Adrenal gland (tissue), 19 donors: ENCODE measurements around the gene BGLAP. TPM values are rescaled to one million over a fixed set of nuclear protein-coding genes. Genes with fewer than 3 reads are reported as not detected.

Source experiments
- DNase-seq, 7 donors: peaks; one replicate each; pipeline ENCODE4 v3.0.0-alpha.2; 2019 to 2020
- H3K27ac ChIP-seq, 5 donors: fragments of 200-600 bp; sonication (generic) in 4 of 5; 1 replicate in 3 of 5; 2 replicates in 2 of 5; pipeline versions ENCODE4 v1.5.1 to v1.8.0; 2016 to 2020; ENCODE audit warnings: mild to moderate bottlenecking in 1 of 5
- H3K27me3 ChIP-seq: fragments of 200-600 bp; 2 replicates; pipeline ENCODE4 v1.8.0; 2021
- H3K36me3 ChIP-seq, 2 donors: fragments of 200-600 bp; replicated peaks in 1 of 2; 1 replicate in 1 of 2; 2 replicates in 1 of 2; pipeline versions ENCODE4 v1.5.1 to v1.8.0; 2018 to 2022
- H3K4me1 ChIP-seq, 2 donors: fragments of 200-600 bp; replicated peaks in 1 of 2; 1 replicate in 1 of 2; 2 replicates in 1 of 2; pipeline versions ENCODE4 v1.5.1 to v1.8.0; 2018 to 2021
- H3K4me3 ChIP-seq, 4 donors: fragments of 200-600 bp; sonication (generic) in 3 of 4; one replicate each; pipeline ENCODE4 v1.5.1; 2016 to 2018
- H3K9me3 ChIP-seq, 3 donors: fragments of 200-600 bp; sonication (generic) in 1 of 3; replicated peaks in 1 of 3; 1 replicate in 2 of 3; 2 replicates in 1 of 3; pipeline versions ENCODE4 v1.5.1 to v1.8.0; 2016 to 2021
- CTCF ChIP-seq, 6 experiments: fragments of 450-650 bp in 4 of 6; fragments of 200-600 bp in 2 of 6; sonication (generic) in 1 of 6; IDR thresholded peaks; 1 replicate in 5 of 6; 2 replicates in 1 of 6; pipeline versions ENCODE4 v1.5.1 to v1.8.0; 2016 to 2021; ENCODE audit warnings: antibody characterized with exemption in 6 of 6, mild to moderate bottlenecking in 2 of 6, moderate library complexity in 1 of 6
- POLR2A ChIP-seq, 2 donors: fragments of 450-650 bp; IDR thresholded peaks; one replicate each; pipeline ENCODE4 v1.6.1; 2017; ENCODE audit warnings: antibody characterized with exemption in 2 of 2, mild to moderate bottlenecking in 2 of 2, moderate library complexity in 1 of 2
- WGBS, 4 donors: extraction: QIAGEN DNeasy Blood & Tissue Kit in 2 of 4; methylation state at CpG; one replicate each; pipeline versions ENCODE4 v1.1.5 to v1.1.7; 2013 to 2017; 5-methylcytosine and 5-hydroxymethylcytosine counted together
- intact Hi-C, 2 donors: fragments of 100-400 bp; cut with DNase I; formaldehyde crosslinking; loops; one replicate each; pipeline versions ENCODE4 v1.14.1 to v1.15.0; 2022 to 2023
- long read RNA-seq, 10 donors: library from polyadenylated mRNA in 3 of 10; unstranded in 2 of 10; stranded (forward) in 1 of 10; transcript quantifications; one replicate each; pipeline ENCODE4 v2.0.0 and lab custom pipeline, GENCODE V29; 2021 to 2026
- polyA plus RNA-seq, 3 donors: library from polyadenylated mRNA; stranded (reverse); fragments of 200-250 nt in 2 of 3; fragments of 350-450 nt in 1 of 3; fragmentation: Illumina TruSeq in 1 of 3; extraction: RNeasy Lipid Tissue Mini Kit (QIAGEN cat#74804) in 1 of 3; gene quantifications; one replicate each; pipeline ENCODE4 v1.2.3, GENCODE V29; 2013 to 2014
- total RNA-seq, 9 donors: library from RNA; depleted of rRNA in 4 of 9; stranded (reverse); fragments of >200 nt in 4 of 9; fragments of 120-200 nt in 1 of 9; fragmentation: NEBNext Ultra II Directional in 1 of 9; extraction: Animal tissue kit (Norgen Biotek cat#: 25700) in 1 of 9; gene quantifications; one replicate each; pipeline versions ENCODE4 v1.1.0 to v1.2.4, GENCODE V29; 2013 to 2023
- donor health status: healthy with polysubstance abuse.
- donor health status: Bipolar disorder and iron deficiency.
- donor health status: DM: yes; HTN: yes; CAD: no.
- donor health status: DM: no; HTN: no; CAD: no.
- donor health status: DM: no; HTN: no; CAD: no.
- donor health status: DM: yes; HTN: yes; CAD: no.

BGLAP gene
- total RNA-seq = 1 to 10 TPM in 3 of 9 donors, under 1 TPM in 4, not detected in 2; 0.39 to 2.1 (median 0.50) TPM
- 1 to 10 TPM in 2 of 3 donors, not detected in 1; 3.0 to 8.2 TPM for polyA plus RNA-seq
- long read RNA-seq, donor 1 = 0 reads
- long read RNA-seq, donor 2 = 0 reads
- long read RNA-seq, donor 3 = 0 reads
- long read RNA-seq, donor 4 = 0 reads
- long read RNA-seq, donor 5 = 0 reads
- long read RNA-seq, donor 6 = 0 reads
- long read RNA-seq, donor 7 = 0 reads
- long read RNA-seq, donor 8 = 0 reads
- long read RNA-seq, donor 9 = 0 reads
- long read RNA-seq, donor 10 = 0 reads

GRCh38 chr1:156241926-156242325 lies at the start of gene BGLAP:
Gene BGLAP (plus strand): TSS chr1:156242184. CDS start chr1:156242232, 48 bp downstream.
- no peak within 1 kb of the TSS for H3K4me3 ChIP-seq
- WGBS, 4 donors = 74 to 88% (median 85%) methylated on average over 3 to 14 of the region's 14 CpGs
- H3K9me3 ChIP-seq = no peaks in the 10 kb centered on the region
- H3K27ac ChIP-seq = no peak within 1 kb of the TSS
- H3K27me3 ChIP-seq = no peaks in the 10 kb centered on the region
- DNase-seq = no peak
- no peak for TF ChIP-seq POLR2A (IDR thresholded peaks at IDR 0.05)
- no peak for TF ChIP-seq CTCF (IDR thresholded peaks at IDR 0.05)
- intact Hi-C loops = no loop called here
- H3K4me1 ChIP-seq = peaks cover 0 to 12% of the 10 kb centered on the region in 2 donors
- peaks cover 0 to 34% of the 10 kb centered on the region in 2 donors for H3K36me3 ChIP-seq

GRCh38 chr1:156193208-156193487 lies 48.8 kb upstream of the BGLAP start:
- Histone ChIP-seq H3K27me3 (no peaks in the 10 kb centered on the region), H3K9me3 (no peaks in the 10 kb centered on the region), H3K4me3 (peak overlapping the region in 2 of 4 donors; percentile 42 to 72), H3K4me1 (peaks cover 0 to 17% of the 10 kb centered on the region in 2 donors), H3K36me3 (peaks cover 0 to 7% of the 10 kb centered on the region in 2 donors), H3K27ac (peak overlapping the region in 3 of 5 donors; percentile 56 to 83 (median 80))
- DNase-seq = no peak
- TF ChIP-seq CTCF (IDR thresholded peaks at IDR 0.05) (no peak), POLR2A (IDR thresholded peaks at IDR 0.05) (no peak)
- WGBS, 4 donors = 75 to 87% (median 80%) methylated on average over 7 of the region's 7 CpGs
- intact Hi-C loops = no loop called here

- H3K4me1 ChIP-seq = peaks cover 0 to 17% of the 10 kb centered on the region in 2 donors
- no peaks in the 10 kb centered on the region for H3K27me3 ChIP-seq
- no peaks in the 10 kb centered on the region for H3K9me3 ChIP-seq
- intact Hi-C loops = no loop called here
- H3K4me3 ChIP-seq = peak within 1 kb of the TSS; percentile 10 to 83 (median 74)
- peak; percentile 97 to 99 (median 98) for DNase-seq
- TF ChIP-seq CTCF (IDR thresholded peaks at IDR 0.05) (peak; percentile 28 to 68 (median 54)), POLR2A (IDR thresholded peaks at IDR 0.05) (peak; percentile 21 to 65)
- H3K27ac ChIP-seq = peak within 1 kb of the TSS in 3 of 5 donors; percentile 56 to 83 (median 80)
- peaks cover 0 to 7% of the 10 kb centered on the region in 2 donors for H3K36me3 ChIP-seq
- WGBS, 4 donors = 2 to 17% (median 3%) methylated on average over 17 to 59 of the region's 59 CpGs
Measured at GRCh38 chr1:156193488-156194299, 48.3 kb upstream of the BGLAP start, which contains the start of gene SLC25A44. Gene SLC25A44 (plus strand): TSS chr1:156194104. CDS start chr1:156199848, 5,744 bp downstream.

GRCh38 chr1:156194300-156194652 lies 47.7 kb upstream of the BGLAP start:
- Histone ChIP-seq H3K27ac (peak overlapping the region in 3 of 5 donors; percentile 48 to 79 (median 51)), H3K27me3 (no peaks in the 10 kb centered on the region), H3K4me1 (peaks cover 0 to 17% of the 10 kb centered on the region in 2 donors), H3K4me3 (peak overlapping the region; percentile 10 to 83 (median 74)), H3K9me3 (no peaks in the 10 kb centered on the region), H3K36me3 (peaks cover 0 to 7% of the 10 kb centered on the region in 2 donors)
- 12 to 16% (median 13%) methylated on average over 14 of the region's 14 CpGs for WGBS, 4 donors
- TF ChIP-seq CTCF (IDR thresholded peaks at IDR 0.05) (no peak), POLR2A (IDR thresholded peaks at IDR 0.05) (no peak)
- intact Hi-C loops = no loop called here
- no peak for DNase-seq
